GM20000 (cell line): ENCODE data around the gene NLRP13.

Experiments used
- DNase-seq: peaks from one replicate; pipeline ENCODE4 v3.0.0; 2012; ENCODE audit warnings: low spot score
- CTCF ChIP-seq: IDR thresholded peaks from 2 replicates; pipeline ENCODE4 v1.5.1; 2012; ENCODE audit warnings: mild to moderate bottlenecking, control low read depth; ENCODE audit errors: extremely low read depth, missing control alignments

Gene NLRP13

GRCh38 chr19:55931936-55932386 is at the start of gene NLRP13:
Gene NLRP13, minus strand, starts transcription at chr19:55932336. Its CDS starts 25 bp downstream, at chr19:55932311.
- no peak for TF ChIP-seq CTCF

GRCh38 chr19:55980415-55980814 is 48.3 kb upstream of the NLRP13 start:
- no peak for TF ChIP-seq CTCF
- DNase-seq: no peak

More at GRCh38 chr19:55931936-55932386, at the start of gene NLRP13:
- no peak for DNase-seq

- TF ChIP-seq CTCF: no peak
- DNase-seq: no peak
Measured at GRCh38 chr19:55973982-55974381, 41.8 kb upstream of the NLRP13 start.

- no peak for TF ChIP-seq CTCF
- no peak for DNase-seq
Measured at GRCh38 chr19:55962186-55962585, 30.1 kb upstream of the NLRP13 start.

- no peak for DNase-seq
- TF ChIP-seq CTCF: no peak
Measured at GRCh38 chr19:55959996-55960675, 28.0 kb upstream of the NLRP13 start.

GRCh38 chr19:55958356-55958755 is 26.2 kb upstream of the NLRP13 start:
- DNase-seq: no peak

More at GRCh38 chr19:55958356-55958755, 26.2 kb upstream of the NLRP13 start:
- no peak for TF ChIP-seq CTCF
